ENCODE results near the gene LHB. TPM values are rescaled to one million over a fixed set of nuclear protein-coding genes. Genes with fewer than 3 reads are reported as not detected.

The LHB gene
- total and polyA plus RNA-seq, 2 donors (not counting 1 experiment from before 2014, with no cell fraction given) = not detected

- Histone ChIP-seq H3K4me2 (ENCODE audit: extremely low read depth, insufficient read depth, low read length) (no peak overlapping the region), H3K9me3 (ENCODE audit: control insufficient read depth, insufficient read depth, low read depth, low read length) (no peaks in the 10 kb centered on the region), H3K9ac (ENCODE audit: insufficient read depth, low read length) (no peak overlapping the region), H3K36me3 (ENCODE audit: control insufficient read depth, insufficient read depth, low read length) (peaks cover 24% of the 10 kb centered on the region), H4K20me1 (ENCODE audit: control insufficient read depth, extremely low read depth, insufficient read depth, low read length) (no peaks in the 10 kb centered on the region), H3K4me3 (replicated peaks in 1 of 4; ENCODE audit: control extremely low read depth in 1 of 4, insufficient read depth in 1 of 4, low read depth in 3 of 4, low read length in 4 of 4) (no peak overlapping the region), H2AFZ (ENCODE audit: low read length) (no peak overlapping the region), H3K27me3 (ENCODE audit: control insufficient read depth, insufficient read depth, low read length) (no peaks in the 10 kb centered on the region), H3K79me2 (ENCODE audit: control insufficient read depth, insufficient read depth, low read length) (peaks cover 7% of the 10 kb centered on the region), H3K27ac (ENCODE audit: insufficient read depth, low read length) (no peak overlapping the region), H3K4me1 (ENCODE audit: control insufficient read depth, extremely low read depth, insufficient read depth, low read length) (peaks cover 6% of the 10 kb centered on the region)
- no peak for DNase-seq (ENCODE audit: low read depth in 2 of 2)
- TF ChIP-seq CTCF (conservative IDR thresholded peaks at IDR 0.05 in 1 of 2, IDR thresholded peaks at IDR 0.05 in 1 of 2; ENCODE audit: low read depth in 1 of 2, low read length in 2 of 2) (no peak), EZH2 (IDR thresholded peaks at IDR 0.05; ENCODE audit: low read length, missing control alignments) (no peak)
These were observed 31.2 kb downstream of the LHB start for GRCh38 chr19:48985711-48986110.

- Histone ChIP-seq H3K4me3 (replicated peaks in 1 of 4; ENCODE audit: control extremely low read depth in 1 of 4, insufficient read depth in 1 of 4, low read depth in 3 of 4, low read length in 4 of 4) (no peak overlapping the region), H2AFZ (ENCODE audit: low read length) (no peak overlapping the region), H3K36me3 (ENCODE audit: control insufficient read depth, insufficient read depth, low read length) (peaks cover 21% of the 10 kb centered on the region), H4K20me1 (ENCODE audit: control insufficient read depth, extremely low read depth, insufficient read depth, low read length) (no peaks in the 10 kb centered on the region), H3K9ac (ENCODE audit: insufficient read depth, low read length) (no peak overlapping the region), H3K4me1 (ENCODE audit: control insufficient read depth, extremely low read depth, insufficient read depth, low read length) (peaks cover 13% of the 10 kb centered on the region), H3K9me3 (ENCODE audit: control insufficient read depth, insufficient read depth, low read depth, low read length) (no peaks in the 10 kb centered on the region), H3K27ac (ENCODE audit: insufficient read depth, low read length) (no peak overlapping the region), H3K27me3 (ENCODE audit: control insufficient read depth, insufficient read depth, low read length) (no peaks in the 10 kb centered on the region), H3K79me2 (ENCODE audit: control insufficient read depth, insufficient read depth, low read length) (no peaks in the 10 kb centered on the region), H3K4me2 (ENCODE audit: extremely low read depth, insufficient read depth, low read length) (no peak overlapping the region)
- TF ChIP-seq CTCF (conservative IDR thresholded peaks at IDR 0.05 in 1 of 2, IDR thresholded peaks at IDR 0.05 in 1 of 2; ENCODE audit: low read depth in 1 of 2, low read length in 2 of 2) = no peak
- TF ChIP-seq EZH2 (IDR thresholded peaks at IDR 0.05; ENCODE audit: low read length, missing control alignments) = no peak
- DNase-seq (ENCODE audit: low read depth in 2 of 2) = no peak
These were observed 34.6 kb downstream of the LHB start for GRCh38 chr19:48982280-48982679.

GRCh38 chr19:48977061-48977460, 39.8 kb downstream of the LHB start:
- Histone ChIP-seq H3K4me1 (ENCODE audit: control insufficient read depth, extremely low read depth, insufficient read depth, low read length) (peaks cover 13% of the 10 kb centered on the region), H2AFZ (ENCODE audit: low read length) (no peak overlapping the region), H3K4me2 (ENCODE audit: extremely low read depth, insufficient read depth, low read length) (no peak overlapping the region), H3K79me2 (ENCODE audit: control insufficient read depth, insufficient read depth, low read length) (no peaks in the 10 kb centered on the region), H3K4me3 (replicated peaks in 1 of 4; ENCODE audit: control extremely low read depth in 1 of 4, insufficient read depth in 1 of 4, low read depth in 3 of 4, low read length in 4 of 4) (no peak overlapping the region), H3K27ac (ENCODE audit: insufficient read depth, low read length) (no peak overlapping the region), H3K9ac (ENCODE audit: insufficient read depth, low read length) (no peak overlapping the region), H4K20me1 (ENCODE audit: control insufficient read depth, extremely low read depth, insufficient read depth, low read length) (no peaks in the 10 kb centered on the region), H3K9me3 (ENCODE audit: control insufficient read depth, insufficient read depth, low read depth, low read length) (no peaks in the 10 kb centered on the region), H3K36me3 (ENCODE audit: control insufficient read depth, insufficient read depth, low read length) (peaks cover 21% of the 10 kb centered on the region), H3K27me3 (ENCODE audit: control insufficient read depth, insufficient read depth, low read length) (no peaks in the 10 kb centered on the region)
- DNase-seq (ENCODE audit: low read depth in 2 of 2) = no peak
- TF ChIP-seq CTCF (conservative IDR thresholded peaks at IDR 0.05 in 1 of 2, IDR thresholded peaks at IDR 0.05 in 1 of 2; ENCODE audit: low read depth in 1 of 2, low read length in 2 of 2) (no peak), EZH2 (IDR thresholded peaks at IDR 0.05; ENCODE audit: low read length, missing control alignments) (no peak)
